ENCODE measurements around the gene BEST4.
"Not testable (repeated sequence)": the region's sequence is repeated elsewhere in the genome, so short reads cannot be mapped to it uniquely, and the experiment has no call there.

BEST4 gene

GRCh38 chr1:44778705-44779576 lies 9.0 kb downstream of the BEST4 start:
- Mint-ChIP-seq H3K27me3 (no peaks in the 10 kb centered on the region), H3K9me3 (no peaks in the 10 kb centered on the region), H3K27ac (peak overlapping the region; percentile 89), H3K4me3 (peak overlapping the region; percentile 97), H3K4me1 (ENCODE audit: low read depth) (peaks cover 62% of the 10 kb centered on the region), H3K36me3 (ENCODE audit: low read depth) (peaks cover 73% of the 10 kb centered on the region)

- H3K4me1 Mint-ChIP-seq (ENCODE audit: low read depth), result peaks cover 56% of the 10 kb centered on the region
These were observed 9.9 kb downstream of the BEST4 start for GRCh38 chr1:44777969-44778635.

GRCh38 chr1:44777547-44777946 lies 10.4 kb downstream of the BEST4 start:
- no peaks in the 10 kb centered on the region for H3K27me3 Mint-ChIP-seq
- H3K36me3 Mint-ChIP-seq (ENCODE audit: low read depth), result peaks cover 75% of the 10 kb centered on the region
- no peaks in the 10 kb centered on the region for H3K9me3 Mint-ChIP-seq
- H3K4me3 Mint-ChIP-seq, result peak overlapping the region; percentile 97
- H3K27ac Mint-ChIP-seq, result peak overlapping the region; percentile 98
- H3K4me1 Mint-ChIP-seq (ENCODE audit: low read depth), result peaks cover 55% of the 10 kb centered on the region

More at GRCh38 chr1:44777969-44778635, 9.9 kb downstream of the BEST4 start:
- H3K4me3 Mint-ChIP-seq, result peak overlapping the region; percentile 97
- H3K27me3 Mint-ChIP-seq, result no peaks in the 10 kb centered on the region
- no peaks in the 10 kb centered on the region for H3K9me3 Mint-ChIP-seq
- H3K36me3 Mint-ChIP-seq (ENCODE audit: low read depth), result peaks cover 75% of the 10 kb centered on the region
- peak overlapping the region; percentile 98 for H3K27ac Mint-ChIP-seq

- peaks cover 70% of the 10 kb centered on the region for H3K36me3 Mint-ChIP-seq (ENCODE audit: low read depth)
- peak overlapping the region; percentile 97 for H3K4me3 Mint-ChIP-seq
- H3K9me3 Mint-ChIP-seq, result no peaks in the 10 kb centered on the region
- peak overlapping the region; percentile 98 for H3K27ac Mint-ChIP-seq
- H3K4me1 Mint-ChIP-seq (ENCODE audit: low read depth), result peaks cover 55% of the 10 kb centered on the region
- no peaks in the 10 kb centered on the region for H3K27me3 Mint-ChIP-seq
These were observed 11.3 kb downstream of the BEST4 start for GRCh38 chr1:44776730-44777068.

- Mint-ChIP-seq H3K9me3 (no peaks in the 10 kb centered on the region), H3K27me3 (no peaks in the 10 kb centered on the region), H3K27ac (peak overlapping the region; percentile 98), H3K36me3 (ENCODE audit: low read depth) (peaks cover 65% of the 10 kb centered on the region), H3K4me3 (peak overlapping the region; percentile 97), H3K4me1 (ENCODE audit: low read depth) (peaks cover 49% of the 10 kb centered on the region)
These were observed 11.8 kb downstream of the BEST4 start for GRCh38 chr1:44775930-44776729.

- no peaks in the 10 kb centered on the region for H3K9me3 Mint-ChIP-seq
- peaks cover 45% of the 10 kb centered on the region for H3K4me1 Mint-ChIP-seq (ENCODE audit: low read depth)
- no peaks in the 10 kb centered on the region for H3K27me3 Mint-ChIP-seq
- H3K27ac Mint-ChIP-seq, result peak within 1 kb of the TSS; percentile 98
- H3K4me3 Mint-ChIP-seq, result peak within 1 kb of the TSS; percentile 97
- H3K36me3 Mint-ChIP-seq (ENCODE audit: low read depth), result peaks cover 56% of the 10 kb centered on the region
These were observed 12.7 kb downstream of the BEST4 start, which contains the start of gene RPS8 for GRCh38 chr1:44775078-44775929. TSS of gene RPS8 (plus strand) at chr1:44775540. CDS start at chr1:44775597, 57 bp downstream.

- not testable (repeated sequence) for H3K27me3 Mint-ChIP-seq; H3K27ac Mint-ChIP-seq; H3K4me1 Mint-ChIP-seq (ENCODE audit: low read depth); H3K4me3 Mint-ChIP-seq; H3K9me3 Mint-ChIP-seq
- H3K36me3 Mint-ChIP-seq (ENCODE audit: low read depth), result peaks cover 39% of the 10 kb centered on the region
These were observed 21.5 kb downstream of the BEST4 start for GRCh38 chr1:44766421-44766820.

GRCh38 chr1:44760876-44761275 lies 27.1 kb downstream of the BEST4 start:
- Mint-ChIP-seq H3K27me3 (no peaks in the 10 kb centered on the region), H3K4me1 (ENCODE audit: low read depth) (peaks cover 5% of the 10 kb centered on the region), H3K36me3 (ENCODE audit: low read depth) (peaks cover 62% of the 10 kb centered on the region), H3K27ac (no peak overlapping the region), H3K4me3 (no peak overlapping the region), H3K9me3 (no peaks in the 10 kb centered on the region)

- peaks cover 5% of the 10 kb centered on the region for H3K4me1 Mint-ChIP-seq (ENCODE audit: low read depth)
- H3K27me3 Mint-ChIP-seq, result no peaks in the 10 kb centered on the region
- H3K27ac Mint-ChIP-seq, result no peak overlapping the region
- peaks cover 74% of the 10 kb centered on the region for H3K36me3 Mint-ChIP-seq (ENCODE audit: low read depth)
- H3K4me3 Mint-ChIP-seq, result no peak overlapping the region
- H3K9me3 Mint-ChIP-seq, result no peaks in the 10 kb centered on the region
These were observed 28.9 kb downstream of the BEST4 start for GRCh38 chr1:44759077-44759476.

- Mint-ChIP-seq H3K36me3 (ENCODE audit: low read depth) (peaks cover 75% of the 10 kb centered on the region), H3K27ac (no peak overlapping the region), H3K4me1 (ENCODE audit: low read depth) (peaks cover 13% of the 10 kb centered on the region), H3K27me3 (no peaks in the 10 kb centered on the region), H3K9me3 (no peaks in the 10 kb centered on the region), H3K4me3 (no peak overlapping the region)
These were observed 30.6 kb downstream of the BEST4 start for GRCh38 chr1:44757420-44757819.

- Mint-ChIP-seq H3K4me1 (ENCODE audit: low read depth) (peaks cover 7% of the 10 kb centered on the region), H3K4me3 (no peak overlapping the region), H3K27me3 (no peaks in the 10 kb centered on the region), H3K36me3 (ENCODE audit: low read depth) (peaks cover 57% of the 10 kb centered on the region), H3K27ac (no peak overlapping the region), H3K9me3 (no peaks in the 10 kb centered on the region)
These were observed 40.1 kb downstream of the BEST4 start for GRCh38 chr1:44747878-44748277.

- Mint-ChIP-seq H3K4me3 (peak overlapping the region; percentile 57), H3K27ac (peak overlapping the region; percentile 75), H3K36me3 (ENCODE audit: low read depth) (peaks cover 53% of the 10 kb centered on the region), H3K9me3 (no peaks in the 10 kb centered on the region), H3K27me3 (no peaks in the 10 kb centered on the region), H3K4me1 (ENCODE audit: low read depth) (peaks cover 24% of the 10 kb centered on the region)
These were observed 44.8 kb downstream of the BEST4 start for GRCh38 chr1:44743211-44743610.

- Mint-ChIP-seq H3K4me3 (peak overlapping the region; percentile 98), H3K27ac (peak overlapping the region; percentile 93), H3K27me3 (no peaks in the 10 kb centered on the region), H3K9me3 (no peaks in the 10 kb centered on the region), H3K4me1 (ENCODE audit: low read depth) (peaks cover 24% of the 10 kb centered on the region), H3K36me3 (ENCODE audit: low read depth) (peaks cover 35% of the 10 kb centered on the region)
These were observed 47.8 kb downstream of the BEST4 start for GRCh38 chr1:44740179-44740617.

Measured in stimulated activated naive CD8-positive, alpha-beta T cell treated with anti-CD3 and anti-CD28 coated beads, Interleukin-15, Interleukin-2, amounts not matched to agents 100 ng/mL and 50 ng/mL, for 24 hours (primary cell).